Activated T-helper 17 cell treated with anti-CD3 and anti-CD28 coated beads, Interleukin-2, amount 50 U/mL, for 72 hours (primary cell): ENCODE results near the gene KIF24. TPM values are rescaled to one million over a fixed set of nuclear protein-coding genes. Genes with fewer than 3 reads are reported as not detected.
"Not testable (repeated sequence)": the region's sequence is repeated elsewhere in the genome, so short reads cannot be mapped to it uniquely, and the experiment has no call there.

ENCODE experiments used
- ATAC-seq: fragments of 150-1000 bp; cut with Tn5 transposase; replicated peaks from 2 replicates; pipeline ENCODE4 v1.10.0; 2021; ENCODE audit warnings: mild to moderate bottlenecking, moderate library complexity
- H3K27ac Mint-ChIP-seq: one replicate; pipeline ENCODE4 v1.8.0; 2022; ENCODE audit warnings: mixed read lengths
- H3K27me3 Mint-ChIP-seq: one replicate; pipeline ENCODE4 v1.8.0; 2022; ENCODE audit warnings: mixed read lengths
- H3K36me3 Mint-ChIP-seq: one replicate; pipeline ENCODE4 v1.8.0; 2022; ENCODE audit warnings: low read depth, mild to moderate bottlenecking, mixed read lengths
- H3K4me1 Mint-ChIP-seq: one replicate; pipeline ENCODE4 v1.8.0; 2022; ENCODE audit warnings: mixed read lengths
- H3K4me3 Mint-ChIP-seq: one replicate; pipeline ENCODE4 v1.8.0; 2022; ENCODE audit warnings: mild to moderate bottlenecking, mixed read lengths
- H3K9me3 Mint-ChIP-seq: one replicate; pipeline ENCODE4 v1.8.0; 2022; ENCODE audit warnings: mixed read lengths
- total RNA-seq, 2 donors: library from RNA; stranded (reverse); gene quantifications; one replicate each; pipeline ENCODE4 v1.2.3, GENCODE V29; 2022

Gene KIF24
- total RNA-seq, 2 donors from 2014 or later, result 4.9 to 7.1 TPM

- Mint-ChIP-seq H3K4me3 (no peak overlapping the region), H3K27me3 (no peaks in the 10 kb centered on the region), H3K36me3 (peaks cover 43% of the 10 kb centered on the region), H3K4me1 (no peaks in the 10 kb centered on the region), H3K9me3 (no peaks in the 10 kb centered on the region), H3K27ac (no peak overlapping the region)
- no peak for ATAC-seq
Observed at GRCh38 chr9:34346873-34347799, 18.1 kb upstream of the KIF24 start.

GRCh38 chr9:34343605-34344004 is 14.5 kb upstream of the KIF24 start:
- Mint-ChIP-seq H3K4me1 (no peaks in the 10 kb centered on the region), H3K27me3 (no peaks in the 10 kb centered on the region), H3K36me3 (peaks cover 69% of the 10 kb centered on the region), H3K4me3 (no peak overlapping the region), H3K9me3 (no peaks in the 10 kb centered on the region), H3K27ac (no peak overlapping the region)
- ATAC-seq, result no peak

- peaks cover 68% of the 10 kb centered on the region for H3K36me3 Mint-ChIP-seq
- H3K9me3 Mint-ChIP-seq, result no peaks in the 10 kb centered on the region
- no peak overlapping the region for H3K27ac Mint-ChIP-seq
- H3K4me1 Mint-ChIP-seq, result no peaks in the 10 kb centered on the region
- ATAC-seq, result no peak
- H3K27me3 Mint-ChIP-seq, result no peaks in the 10 kb centered on the region
- H3K4me3 Mint-ChIP-seq, result no peak overlapping the region
Observed at GRCh38 chr9:34343090-34343489, 14.0 kb upstream of the KIF24 start.

GRCh38 chr9:34341659-34342295 is 12.7 kb upstream of the KIF24 start:
- ATAC-seq, result no peak
- Mint-ChIP-seq H3K4me3 (no peak overlapping the region), H3K27ac (no peak overlapping the region), H3K36me3 (peaks cover 74% of the 10 kb centered on the region), H3K27me3 (no peaks in the 10 kb centered on the region), H3K9me3 (no peaks in the 10 kb centered on the region), H3K4me1 (no peaks in the 10 kb centered on the region)

- H3K9me3 Mint-ChIP-seq, result no peaks in the 10 kb centered on the region
- ATAC-seq, result no peak
- H3K36me3 Mint-ChIP-seq, result peaks cover 75% of the 10 kb centered on the region
- no peaks in the 10 kb centered on the region for H3K27me3 Mint-ChIP-seq
- H3K4me1 Mint-ChIP-seq, result no peaks in the 10 kb centered on the region
- H3K27ac Mint-ChIP-seq, result no peak overlapping the region
- no peak overlapping the region for H3K4me3 Mint-ChIP-seq
Observed at GRCh38 chr9:34338665-34339385, 9.8 kb upstream of the KIF24 start.

GRCh38 chr9:34338079-34338478 is 9.0 kb upstream of the KIF24 start:
- ATAC-seq, H3K4me1 Mint-ChIP-seq, H3K27ac Mint-ChIP-seq, H3K9me3 Mint-ChIP-seq, H3K27me3 Mint-ChIP-seq, H3K4me3 Mint-ChIP-seq: not testable (repeated sequence)
- H3K36me3 Mint-ChIP-seq, result peaks cover 67% of the 10 kb centered on the region

- ATAC-seq, result no peak
- no peaks in the 10 kb centered on the region for H3K9me3 Mint-ChIP-seq
- H3K4me3 Mint-ChIP-seq, result no peak overlapping the region
- no peak overlapping the region for H3K27ac Mint-ChIP-seq
- peaks cover 60% of the 10 kb centered on the region for H3K36me3 Mint-ChIP-seq
- H3K4me1 Mint-ChIP-seq, result peaks cover 5% of the 10 kb centered on the region
- no peaks in the 10 kb centered on the region for H3K27me3 Mint-ChIP-seq
Observed at GRCh38 chr9:34337403-34337802, 8.3 kb upstream of the KIF24 start.

- H3K4me3 Mint-ChIP-seq, result no peak overlapping the region
- ATAC-seq, result no peak
- no peaks in the 10 kb centered on the region for H3K9me3 Mint-ChIP-seq
- peaks cover 41% of the 10 kb centered on the region for H3K36me3 Mint-ChIP-seq
- no peaks in the 10 kb centered on the region for H3K27me3 Mint-ChIP-seq
- peak overlapping the region; percentile 30 for H3K27ac Mint-ChIP-seq
- H3K4me1 Mint-ChIP-seq, result peaks cover 13% of the 10 kb centered on the region
Observed at GRCh38 chr9:34335376-34335775, 6.3 kb upstream of the KIF24 start.

GRCh38 chr9:34334916-34335315 is 5.8 kb upstream of the KIF24 start:
- H3K4me1 Mint-ChIP-seq, result peaks cover 13% of the 10 kb centered on the region
- no peak for ATAC-seq
- H3K27me3 Mint-ChIP-seq, result no peaks in the 10 kb centered on the region
- no peak overlapping the region for H3K4me3 Mint-ChIP-seq
- no peaks in the 10 kb centered on the region for H3K9me3 Mint-ChIP-seq
- H3K36me3 Mint-ChIP-seq, result peaks cover 36% of the 10 kb centered on the region
- H3K27ac Mint-ChIP-seq, result peak overlapping the region; percentile 30

- Mint-ChIP-seq H3K4me3 (no peak overlapping the region), H3K36me3 (peaks cover 36% of the 10 kb centered on the region), H3K4me1 (peaks cover 13% of the 10 kb centered on the region), H3K27ac (peak overlapping the region; percentile 30), H3K9me3 (no peaks in the 10 kb centered on the region), H3K27me3 (no peaks in the 10 kb centered on the region)
- no peak for ATAC-seq
Observed at GRCh38 chr9:34334337-34334824, 5.3 kb upstream of the KIF24 start.

- peaks cover 36% of the 10 kb centered on the region for H3K36me3 Mint-ChIP-seq
- no peaks in the 10 kb centered on the region for H3K9me3 Mint-ChIP-seq
- no peak overlapping the region for H3K4me3 Mint-ChIP-seq
- ATAC-seq, result no peak
- H3K27ac Mint-ChIP-seq, result no peak overlapping the region
- peaks cover 13% of the 10 kb centered on the region for H3K4me1 Mint-ChIP-seq
- H3K27me3 Mint-ChIP-seq, result no peaks in the 10 kb centered on the region
Observed at GRCh38 chr9:34333836-34334235, 4.8 kb upstream of the KIF24 start.

GRCh38 chr9:34332076-34332964 is 3.3 kb upstream of the KIF24 start:
- H3K27me3 Mint-ChIP-seq, result no peaks in the 10 kb centered on the region
- peaks cover 13% of the 10 kb centered on the region for H3K4me1 Mint-ChIP-seq
- H3K36me3 Mint-ChIP-seq, result peaks cover 27% of the 10 kb centered on the region
- H3K9me3 Mint-ChIP-seq, result no peaks in the 10 kb centered on the region
- H3K27ac Mint-ChIP-seq, result peak overlapping the region; percentile 53
- no peak for ATAC-seq
- no peak overlapping the region for H3K4me3 Mint-ChIP-seq

- Mint-ChIP-seq H3K27ac (no peak overlapping the region), H3K9me3 (no peaks in the 10 kb centered on the region), H3K4me1 (peaks cover 18% of the 10 kb centered on the region), H3K36me3 (peaks cover 16% of the 10 kb centered on the region), H3K4me3 (peak overlapping the region; percentile 3), H3K27me3 (no peaks in the 10 kb centered on the region)
- ATAC-seq, result no peak
Observed at GRCh38 chr9:34331196-34331595, 2.1 kb upstream of the KIF24 start.
